ENCODE measurements around the gene GAS7. TPM values are rescaled to one million over a fixed set of nuclear protein-coding genes. Genes with fewer than 3 reads are reported as not detected.

GAS7 gene
- total RNA-seq, 1 donor from 2014 or later = 19.5 TPM

DNA sequence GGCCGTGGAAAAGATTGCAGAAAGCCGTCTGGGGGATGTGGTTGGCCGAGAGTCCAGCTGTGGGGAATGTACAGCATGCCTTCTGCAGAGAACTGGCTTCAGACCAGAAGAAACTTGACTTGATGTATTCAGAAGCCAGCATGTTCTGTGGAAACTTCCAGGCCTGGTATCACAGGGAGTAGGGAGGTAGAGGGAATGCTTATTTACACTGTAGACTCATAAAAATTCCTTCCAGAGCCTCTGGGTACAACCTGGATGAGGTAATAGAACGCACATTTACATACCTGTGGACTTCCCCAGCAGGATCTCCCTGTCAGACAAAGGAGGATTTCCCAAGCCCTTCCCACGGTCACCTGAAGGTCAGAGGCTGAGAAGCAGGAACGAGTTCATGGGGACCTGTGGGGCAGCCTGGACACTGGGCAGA lies 11.8 kb upstream of the GAS7 start:
- TF ChIP-seq, protein P1, sequence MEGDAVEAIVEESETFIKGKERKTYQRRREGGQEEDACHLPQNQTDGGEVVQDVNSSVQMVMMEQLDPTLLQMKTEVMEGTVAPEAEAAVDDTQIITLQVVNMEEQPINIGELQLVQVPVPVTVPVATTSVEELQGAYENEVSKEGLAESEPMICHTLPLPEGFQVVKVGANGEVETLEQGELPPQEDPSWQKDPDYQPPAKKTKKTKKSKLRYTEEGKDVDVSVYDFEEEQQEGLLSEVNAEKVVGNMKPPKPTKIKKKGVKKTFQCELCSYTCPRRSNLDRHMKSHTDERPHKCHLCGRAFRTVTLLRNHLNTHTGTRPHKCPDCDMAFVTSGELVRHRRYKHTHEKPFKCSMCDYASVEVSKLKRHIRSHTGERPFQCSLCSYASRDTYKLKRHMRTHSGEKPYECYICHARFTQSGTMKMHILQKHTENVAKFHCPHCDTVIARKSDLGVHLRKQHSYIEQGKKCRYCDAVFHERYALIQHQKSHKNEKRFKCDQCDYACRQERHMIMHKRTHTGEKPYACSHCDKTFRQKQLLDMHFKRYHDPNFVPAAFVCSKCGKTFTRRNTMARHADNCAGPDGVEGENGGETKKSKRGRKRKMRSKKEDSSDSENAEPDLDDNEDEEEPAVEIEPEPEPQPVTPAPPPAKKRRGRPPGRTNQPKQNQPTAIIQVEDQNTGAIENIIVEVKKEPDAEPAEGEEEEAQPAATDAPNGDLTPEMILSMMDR (conservative IDR thresholded peaks at IDR 0.05) = no peak
- Mint-ChIP-seq H3K27me3 (no peaks in the 10 kb centered on the region), H3K9me3 (no peaks in the 10 kb centered on the region), H3K4me1 (ENCODE audit: unreplicated experiment) (no peaks in the 10 kb centered on the region), H3K4me3 (no peak overlapping the region), H3K27ac (no peak overlapping the region), H3K36me3 (no peaks in the 10 kb centered on the region)
- no peak for DNase-seq (ENCODE audit: extremely low spot score, unreplicated experiment)

DNA sequence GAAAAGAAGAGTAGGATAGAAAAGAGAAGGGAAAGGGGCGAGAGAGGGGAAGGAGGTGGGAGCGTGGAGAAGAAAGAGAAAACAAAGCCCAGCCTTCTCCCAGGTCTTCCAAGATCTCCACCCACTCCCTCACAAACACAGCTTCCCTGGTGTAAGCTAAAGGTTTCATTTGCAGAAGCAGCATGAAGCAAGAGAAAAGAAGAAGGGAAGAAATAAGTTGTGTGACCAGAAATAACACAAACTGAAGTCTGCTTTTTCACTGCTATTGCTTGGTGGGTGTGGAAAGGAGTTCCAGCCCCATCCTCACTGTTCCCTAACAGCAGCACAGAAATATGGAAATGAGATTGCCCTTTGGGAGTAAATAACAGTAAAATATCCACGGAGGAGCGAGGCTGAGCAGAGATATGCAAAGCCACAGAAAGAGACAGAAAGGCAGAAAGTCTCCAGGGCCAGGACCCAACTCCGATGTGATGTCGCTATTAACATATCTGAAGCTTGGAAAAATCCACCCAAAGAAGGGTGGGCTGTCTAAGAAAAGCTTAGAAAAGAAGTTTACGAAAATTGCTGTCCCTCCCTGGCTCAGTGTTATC lies 10.3 kb upstream of the GAS7 start:
- Mint-ChIP-seq H3K4me1 (ENCODE audit: unreplicated experiment) (no peaks in the 10 kb centered on the region), H3K9me3 (peaks cover 4% of the 10 kb centered on the region), H3K27me3 (no peaks in the 10 kb centered on the region), H3K36me3 (no peaks in the 10 kb centered on the region), H3K27ac (no peak overlapping the region), H3K4me3 (no peak overlapping the region)
- TF ChIP-seq, protein P1 (conservative IDR thresholded peaks at IDR 0.05) = no peak
- no peak for DNase-seq (ENCODE audit: extremely low spot score, unreplicated experiment)

DNA sequence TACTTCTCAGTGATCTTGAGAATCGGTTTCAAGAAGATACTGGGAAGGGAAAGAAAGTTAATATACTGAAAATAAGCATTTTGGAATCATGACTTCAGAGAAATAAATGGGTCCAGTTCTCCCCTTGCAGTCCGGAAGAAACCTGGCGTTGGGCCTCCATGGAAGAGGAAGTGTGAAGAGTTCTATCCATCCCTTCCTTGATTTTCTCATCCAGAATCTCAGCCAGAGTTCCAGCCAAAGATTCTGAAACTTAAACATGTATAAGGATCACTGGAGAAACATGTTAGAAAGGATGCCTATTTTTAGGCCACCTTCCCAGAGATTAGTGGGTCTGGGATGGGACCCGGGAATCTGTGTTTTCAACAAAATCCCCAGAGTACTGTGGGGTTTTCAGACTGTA lies 8.7 kb upstream of the GAS7 start:
- Mint-ChIP-seq H3K27me3 (no peaks in the 10 kb centered on the region), H3K9me3 (peaks cover 5% of the 10 kb centered on the region), H3K4me3 (no peak overlapping the region), H3K36me3 (no peaks in the 10 kb centered on the region), H3K27ac (no peak overlapping the region), H3K4me1 (ENCODE audit: unreplicated experiment) (no peaks in the 10 kb centered on the region)
- no peak for DNase-seq (ENCODE audit: extremely low spot score, unreplicated experiment)
- TF ChIP-seq, protein P1 (conservative IDR thresholded peaks at IDR 0.05) = no peak

DNA sequence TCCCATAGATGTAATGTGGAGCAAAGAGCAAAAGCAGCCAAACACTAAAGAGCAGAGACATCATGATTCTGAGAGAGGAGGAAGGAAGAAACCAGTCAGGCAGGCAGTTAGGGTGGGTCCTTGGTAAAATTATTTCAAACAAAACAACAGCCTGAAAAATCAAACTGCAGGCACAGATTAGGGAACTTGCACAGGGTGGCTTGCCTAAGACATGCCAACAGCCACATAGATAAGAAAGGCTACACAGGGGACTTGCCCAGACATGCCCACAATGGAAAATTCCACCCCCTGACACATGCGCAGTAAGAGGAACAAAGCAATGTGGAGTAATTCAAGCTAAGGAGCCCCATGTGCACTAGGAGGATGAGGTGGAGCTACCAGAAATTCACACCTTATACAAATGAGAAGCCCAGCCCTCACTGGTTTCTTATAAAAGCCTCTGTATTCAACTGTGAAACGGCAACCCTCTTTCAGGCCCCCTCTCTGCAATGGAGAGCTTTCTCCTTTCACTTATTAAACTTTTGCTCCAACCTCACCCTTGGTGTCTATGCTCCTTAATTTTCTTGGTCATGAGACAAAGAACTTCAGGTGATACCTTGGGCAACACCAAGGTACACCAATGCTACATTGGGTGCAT lies 7.3 kb upstream of the GAS7 start:
- H3K27ac Mint-ChIP-seq = no peak overlapping the region
- H3K4me1 Mint-ChIP-seq (ENCODE audit: unreplicated experiment) = no peaks in the 10 kb centered on the region
- DNase-seq (ENCODE audit: extremely low spot score, unreplicated experiment) = no peak
- peaks cover 11% of the 10 kb centered on the region for H3K27me3 Mint-ChIP-seq
- peaks cover 5% of the 10 kb centered on the region for H3K9me3 Mint-ChIP-seq
- H3K36me3 Mint-ChIP-seq = no peaks in the 10 kb centered on the region
- no peak overlapping the region for H3K4me3 Mint-ChIP-seq
- TF ChIP-seq, protein P1 (conservative IDR thresholded peaks at IDR 0.05) = no peak

DNA sequence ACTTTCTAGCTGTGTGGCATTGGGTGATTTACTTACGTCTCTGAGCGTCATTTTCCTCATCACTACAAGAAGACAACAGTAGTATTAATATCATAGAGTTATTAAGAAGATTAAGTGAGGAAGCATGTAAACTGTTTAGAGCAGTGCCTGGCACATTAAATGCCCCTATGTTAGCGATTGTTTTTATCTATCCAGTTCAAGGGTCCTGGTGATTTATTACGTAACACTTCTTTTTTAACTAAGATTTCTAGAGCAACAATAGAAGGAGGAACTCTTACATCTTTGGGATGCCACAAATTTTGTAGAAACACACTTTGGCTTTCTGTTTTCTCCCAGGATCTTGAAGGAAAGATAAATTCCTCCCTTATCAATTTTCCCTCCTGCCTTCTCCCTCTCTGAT lies 3.3 kb upstream of the GAS7 start:
- no peak overlapping the region for H3K27ac Mint-ChIP-seq
- TF ChIP-seq, protein P1 (conservative IDR thresholded peaks at IDR 0.05) = no peak
- H3K9me3 Mint-ChIP-seq = peaks cover 5% of the 10 kb centered on the region
- peaks cover 4% of the 10 kb centered on the region for H3K4me1 Mint-ChIP-seq (ENCODE audit: unreplicated experiment)
- H3K4me3 Mint-ChIP-seq = no peak overlapping the region
- H3K27me3 Mint-ChIP-seq = peaks cover 32% of the 10 kb centered on the region
- DNase-seq (ENCODE audit: extremely low spot score, unreplicated experiment) = no peak
- peaks cover 4% of the 10 kb centered on the region for H3K36me3 Mint-ChIP-seq

All from type B pancreatic cell (in vitro differentiated cells).